Bronchial epithelial cell (primary cell): ENCODE measurements around the gene STARD10. TPM values are rescaled to one million over a fixed set of nuclear protein-coding genes. Genes with fewer than 3 reads are reported as not detected.

Experiments used
- DNase-seq: peaks from one replicate; pipeline ENCODE4 v3.0.0-alpha.2; 2010; ENCODE audit warnings: low read depth
- FAIRE-seq: peaks from 2 replicates; lab custom pipeline; 2011; peaks lifted over from hg19 to GRCh38; lab: Jason Lieb, UNC
- H3K27me3 ChIP-seq: 2 replicates; pipeline ENCODE4 v1.5.1; 2011; ENCODE audit warnings: low read length; ENCODE audit not compliant: control insufficient read depth, insufficient read depth
- H3K36me3 ChIP-seq: 2 replicates; pipeline ENCODE4 v1.5.1; 2011; ENCODE audit warnings: low read length; ENCODE audit not compliant: control insufficient read depth, insufficient read depth
- H3K4me3 ChIP-seq: 2 replicates; pipeline ENCODE4 v1.5.1; 2011; ENCODE audit warnings: mild to moderate bottlenecking, low read depth, low read length, control low read depth
- CTCF ChIP-seq: IDR thresholded peaks from 2 replicates; pipeline ENCODE4 v1.5.1; 2011; ENCODE audit warnings: mild to moderate bottlenecking, moderate library complexity, low read length, control low read depth, inconsistent platforms; ENCODE audit not compliant: insufficient read depth, severe bottlenecking
- total RNA-seq: library from RNA; depleted of rRNA; stranded (reverse); fragments of >200 nt; gene quantifications from 2 replicates; pipeline ENCODE4 v1.2.1, GENCODE V29; 2014

Gene STARD10
- total RNA-seq, 1 donor from 2014 or later, result 118 TPM

- Histone ChIP-seq H3K4me3 (peak overlapping the region; percentile 61), H3K36me3 (peaks cover 1% of the 10 kb centered on the region), H3K27me3 (no peaks in the 10 kb centered on the region)
- no peak for TF ChIP-seq CTCF
- DNase-seq (no peak), FAIRE-seq (no peak)
Observed at GRCh38 chr11:72751116-72752087, 42.4 kb downstream of the STARD10 start.

- FAIRE-seq (no peak), DNase-seq (no peak)
- Histone ChIP-seq H3K4me3 (no peak overlapping the region), H3K27me3 (no peaks in the 10 kb centered on the region), H3K36me3 (peaks cover under 1% of the 10 kb centered on the region)
- TF ChIP-seq CTCF, result no peak
Observed at GRCh38 chr11:72750556-72751115, 43.2 kb downstream of the STARD10 start.

- no peaks in the 10 kb centered on the region for H3K36me3 ChIP-seq
- TF ChIP-seq CTCF, result no peak
- FAIRE-seq (no peak), DNase-seq (no peak)
- H3K27me3 ChIP-seq, result no peaks in the 10 kb centered on the region
- H3K4me3 ChIP-seq, result no peak overlapping the region
Observed at GRCh38 chr11:72750086-72750485, 43.8 kb downstream of the STARD10 start.

- Histone ChIP-seq H3K27me3 (no peaks in the 10 kb centered on the region), H3K36me3 (no peaks in the 10 kb centered on the region), H3K4me3 (no peak overlapping the region)
- no peak for TF ChIP-seq CTCF
- DNase-seq, result no peak
- no peak for FAIRE-seq
Observed at GRCh38 chr11:72747289-72747855, 46.5 kb downstream of the STARD10 start.

- no peak for FAIRE-seq
- Histone ChIP-seq H3K36me3 (no peaks in the 10 kb centered on the region), H3K4me3 (no peak overlapping the region), H3K27me3 (no peaks in the 10 kb centered on the region)
- TF ChIP-seq CTCF, result no peak
- no peak for DNase-seq
Observed at GRCh38 chr11:72746821-72747220, 47.0 kb downstream of the STARD10 start.
